Stimulated activated effector memory CD8-positive, alpha-beta T cell treated with anti-CD3 and anti-CD28 coated beads, Interleukin-12 subunit alpha, Interleukin-12 subunit beta, amount 100 ng/mL, for 72 hours (primary cell): ENCODE measurements around the gene SLC15A4.
A peak's percentile ranks its signal among the peaks of the same experiment; 100 is the strongest.

Experiments
- ATAC-seq: fragments of 150-1000 bp; cut with Tn5 transposase; 2 replicates; pipeline ENCODE4 v1.10.0; 2021
- DNase-seq, 2 donors: peaks; one replicate each; pipeline ENCODE4 v3.0.0; 2021 to 2022; ENCODE audit warnings: low spot score in 2 of 2
- H3K27ac Mint-ChIP-seq: one replicate; pipeline ENCODE4 v1.8.0; 2022; ENCODE audit warnings: mild to moderate bottlenecking, mixed read lengths
- H3K36me3 Mint-ChIP-seq: one replicate; pipeline ENCODE4 v1.8.0; 2022; ENCODE audit warnings: mild to moderate bottlenecking, mixed read lengths
- H3K4me1 Mint-ChIP-seq: one replicate; pipeline ENCODE4 v1.8.0; 2022; ENCODE audit warnings: mixed read lengths
- H3K4me3 Mint-ChIP-seq: one replicate; pipeline ENCODE4 v1.8.0; 2022; ENCODE audit warnings: mild to moderate bottlenecking, mixed read lengths
- H3K9me3 Mint-ChIP-seq: one replicate; pipeline ENCODE4 v1.8.0; 2022; ENCODE audit warnings: mixed read lengths

The SLC15A4 gene

DNA sequence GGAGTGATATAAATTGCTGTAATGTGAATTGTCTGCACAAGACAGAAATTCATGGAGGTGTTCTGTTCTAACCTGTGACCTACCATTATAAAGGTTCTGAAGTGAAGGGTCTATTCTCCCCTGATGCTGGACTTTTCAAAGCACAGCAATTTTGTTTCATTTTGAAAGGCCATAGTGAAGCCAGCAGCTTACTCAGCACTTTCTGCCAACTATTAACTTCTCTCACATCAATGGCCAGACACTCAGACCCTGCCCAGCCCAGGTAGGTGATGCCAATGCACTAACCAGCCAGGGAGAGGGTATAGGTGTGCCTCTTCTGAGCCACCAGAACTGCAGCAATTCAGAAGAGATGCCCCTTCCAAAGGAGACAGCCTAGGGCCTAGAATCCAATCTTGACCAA lies 43.9 kb downstream of the SLC15A4 start:
- no peaks in the 10 kb centered on the region for H3K9me3 Mint-ChIP-seq
- no peak for DNase-seq
- H3K27ac Mint-ChIP-seq: peak overlapping the region; percentile 54
- H3K36me3 Mint-ChIP-seq: peaks cover 12% of the 10 kb centered on the region
- peaks cover 30% of the 10 kb centered on the region for H3K4me1 Mint-ChIP-seq
- no peak for ATAC-seq
- no peak overlapping the region for H3K4me3 Mint-ChIP-seq

- no peak overlapping the region for H3K27ac Mint-ChIP-seq
- no peaks in the 10 kb centered on the region for H3K36me3 Mint-ChIP-seq
- no peak overlapping the region for H3K4me3 Mint-ChIP-seq
- no peak for DNase-seq
- no peaks in the 10 kb centered on the region for H3K9me3 Mint-ChIP-seq
- no peak for ATAC-seq
- H3K4me1 Mint-ChIP-seq: peaks cover 9% of the 10 kb centered on the region
These were observed 51.5 kb downstream of the SLC15A4 start for GRCh38 chr12:128772249-128772648.

GRCh38 chr12:128771681-128772080 lies 52.1 kb downstream of the SLC15A4 start:
- Mint-ChIP-seq H3K4me3 (no peak overlapping the region), H3K4me1 (peaks cover 9% of the 10 kb centered on the region), H3K9me3 (no peaks in the 10 kb centered on the region), H3K27ac (no peak overlapping the region), H3K36me3 (no peaks in the 10 kb centered on the region)
- no peak for ATAC-seq
- no peak for DNase-seq

DNA sequence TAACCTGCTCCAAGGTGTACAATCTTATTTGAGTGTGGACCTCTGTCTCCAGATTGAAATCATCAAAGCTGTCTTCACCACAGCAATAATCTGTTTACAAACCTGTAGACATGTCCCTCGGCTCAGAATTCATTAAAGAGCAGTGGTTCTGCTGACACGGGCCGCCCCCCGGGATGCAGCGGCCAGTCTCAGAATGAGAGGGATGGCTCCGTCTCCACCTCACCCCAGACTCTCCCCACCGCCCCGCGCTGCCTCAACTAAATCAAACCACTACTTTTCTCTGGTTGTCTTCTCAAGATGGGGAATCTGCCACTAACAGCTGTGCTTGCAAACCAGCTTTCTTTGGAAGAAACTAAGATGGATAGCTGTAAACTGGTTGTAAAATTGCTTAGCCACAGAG lies 56.2 kb downstream of the SLC15A4 start:
- Mint-ChIP-seq H3K27ac (no peak overlapping the region), H3K9me3 (no peaks in the 10 kb centered on the region), H3K4me3 (no peak overlapping the region), H3K4me1 (peaks cover 19% of the 10 kb centered on the region), H3K36me3 (no peaks in the 10 kb centered on the region)
- DNase-seq (no peak), ATAC-seq (no peak)

DNA sequence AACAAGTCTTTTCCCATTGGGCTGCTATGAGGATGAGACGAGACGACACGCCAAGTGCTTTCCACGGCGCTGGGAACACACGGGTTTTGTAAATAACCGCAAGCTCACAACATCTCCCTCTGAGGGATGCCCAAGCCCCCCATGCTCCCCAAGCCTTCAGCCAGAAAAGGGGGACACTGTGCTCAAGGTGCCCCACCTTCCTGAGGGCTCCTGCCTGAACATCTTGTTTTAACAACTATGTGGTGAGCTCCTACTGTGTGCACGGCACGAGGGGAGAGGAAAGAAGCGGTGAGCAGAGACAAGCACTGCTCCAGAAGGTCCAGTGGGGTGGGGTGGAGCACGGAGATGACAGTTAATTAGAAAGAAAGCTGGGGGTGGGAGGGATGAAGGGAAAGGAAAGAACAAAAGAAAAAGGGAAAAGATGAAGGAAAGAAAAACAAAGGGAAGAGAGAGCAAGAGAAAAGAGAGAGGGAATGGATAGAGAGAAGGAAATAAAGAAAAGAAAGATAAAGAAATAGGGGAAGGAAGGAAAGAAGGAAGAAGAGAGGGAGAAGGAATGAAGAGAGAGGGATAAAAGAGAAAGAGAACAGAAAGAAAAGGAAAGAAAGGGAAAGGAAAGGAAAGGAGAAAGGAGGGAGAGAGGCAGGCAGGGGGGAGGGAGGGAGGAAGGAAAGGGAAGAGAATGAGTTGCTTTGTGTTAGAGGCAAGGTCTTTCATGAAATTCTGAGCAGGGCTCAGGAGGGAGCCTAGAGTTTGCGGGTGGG lies 56.8 kb downstream of the SLC15A4 start:
- no peaks in the 10 kb centered on the region for H3K9me3 Mint-ChIP-seq
- DNase-seq (no peak), ATAC-seq (no peak)
- H3K36me3 Mint-ChIP-seq: no peaks in the 10 kb centered on the region
- H3K27ac Mint-ChIP-seq: no peak overlapping the region
- H3K4me1 Mint-ChIP-seq: peaks cover 19% of the 10 kb centered on the region
- H3K4me3 Mint-ChIP-seq: no peak overlapping the region

DNA sequence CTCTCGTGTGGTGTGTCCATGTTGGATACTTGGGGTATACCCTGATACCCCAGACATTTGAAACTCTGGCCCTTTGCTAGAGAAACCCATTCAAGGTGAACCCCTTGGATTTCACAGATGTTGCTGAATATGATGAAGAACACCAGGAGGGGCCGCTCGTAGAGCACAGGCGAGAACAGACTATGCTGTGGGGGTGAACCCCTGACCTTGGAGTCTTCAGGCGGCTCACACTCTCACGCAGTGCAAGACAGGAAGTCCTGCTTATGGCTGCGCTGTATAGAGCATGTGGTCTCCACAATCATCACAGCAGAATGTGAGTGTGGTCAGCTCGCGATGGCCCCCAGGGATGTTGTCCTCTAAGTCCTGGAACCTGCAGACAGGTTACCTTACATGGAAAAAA lies 60.4 kb downstream of the SLC15A4 start:
- ATAC-seq (peak; percentile 88), DNase-seq (no peak)
- Mint-ChIP-seq H3K4me1 (peaks cover 10% of the 10 kb centered on the region), H3K9me3 (no peaks in the 10 kb centered on the region), H3K4me3 (no peak overlapping the region), H3K27ac (peak overlapping the region; percentile 79), H3K36me3 (no peaks in the 10 kb centered on the region)

- Mint-ChIP-seq H3K36me3 (peaks cover 6% of the 10 kb centered on the region), H3K9me3 (no peaks in the 10 kb centered on the region), H3K4me3 (no peak overlapping the region), H3K27ac (no peak overlapping the region), H3K4me1 (peaks cover 10% of the 10 kb centered on the region)
- DNase-seq (no peak), ATAC-seq (no peak)
These were observed 62.4 kb downstream of the SLC15A4 start for GRCh38 chr12:128761379-128761790.

DNA sequence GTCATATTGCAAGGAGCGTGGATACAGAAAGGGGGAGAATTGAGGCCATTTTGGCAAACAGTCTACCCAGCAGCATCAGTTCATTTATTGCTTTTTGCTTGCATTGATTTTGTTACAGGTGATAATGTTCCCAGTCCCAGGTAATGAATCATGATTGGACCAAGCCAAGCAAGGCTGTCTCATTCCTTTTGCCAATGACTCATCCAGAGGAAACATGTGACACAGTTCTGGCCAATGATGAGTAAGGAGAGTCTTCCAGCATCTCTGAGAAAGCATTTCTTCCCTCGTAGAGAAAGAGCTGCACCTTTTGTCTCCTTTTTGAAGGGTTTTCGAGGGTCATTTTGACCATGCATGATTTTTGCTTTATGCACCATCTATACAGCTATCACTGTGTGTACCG lies 68.2 kb downstream of the SLC15A4 start:
- H3K36me3 Mint-ChIP-seq: peaks cover 6% of the 10 kb centered on the region
- H3K9me3 Mint-ChIP-seq: peaks cover 3% of the 10 kb centered on the region
- no peak for DNase-seq
- ATAC-seq: no peak
- H3K4me1 Mint-ChIP-seq: peaks cover 15% of the 10 kb centered on the region
- H3K27ac Mint-ChIP-seq: no peak overlapping the region
- no peak overlapping the region for H3K4me3 Mint-ChIP-seq

DNA sequence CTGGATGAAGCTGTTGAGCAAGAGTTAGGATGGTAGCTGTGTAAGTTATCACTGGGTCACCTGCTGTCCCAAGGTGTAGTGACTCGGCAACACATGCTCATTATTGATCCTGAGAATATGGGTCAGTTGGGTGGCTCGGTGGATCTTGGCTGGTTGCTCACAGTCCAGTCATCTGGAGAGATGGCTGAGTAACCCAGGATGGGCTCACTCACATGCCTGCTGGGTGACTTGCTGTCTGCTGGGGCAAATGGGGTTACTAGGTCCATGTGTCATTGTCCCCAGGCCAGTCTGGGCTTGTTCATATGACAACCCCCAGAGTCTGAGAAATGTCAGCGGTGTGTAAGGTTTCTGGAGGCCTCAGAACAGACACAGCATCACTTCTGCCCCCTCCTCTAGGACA lies 69.5 kb downstream of the SLC15A4 start:
- DNase-seq: no peak
- Mint-ChIP-seq H3K27ac (peak overlapping the region; percentile 72), H3K4me1 (peaks cover 15% of the 10 kb centered on the region), H3K4me3 (no peak overlapping the region), H3K9me3 (peaks cover 3% of the 10 kb centered on the region), H3K36me3 (peaks cover 6% of the 10 kb centered on the region)
- ATAC-seq: peak; percentile 99

GRCh38 chr12:128753438-128753837 lies 70.3 kb downstream of the SLC15A4 start:
- no peak for ATAC-seq
- Mint-ChIP-seq H3K4me1 (peaks cover 16% of the 10 kb centered on the region), H3K36me3 (peaks cover 6% of the 10 kb centered on the region), H3K9me3 (peaks cover 3% of the 10 kb centered on the region), H3K4me3 (no peak overlapping the region), H3K27ac (no peak overlapping the region)
- no peak for DNase-seq

GRCh38 chr12:128752386-128752785 lies 71.4 kb downstream of the SLC15A4 start:
- H3K36me3 Mint-ChIP-seq: peaks cover 6% of the 10 kb centered on the region
- no peak overlapping the region for H3K4me3 Mint-ChIP-seq
- peaks cover 27% of the 10 kb centered on the region for H3K4me1 Mint-ChIP-seq
- no peak for DNase-seq
- ATAC-seq: no peak
- H3K9me3 Mint-ChIP-seq: peaks cover 3% of the 10 kb centered on the region
- H3K27ac Mint-ChIP-seq: no peak overlapping the region

DNA sequence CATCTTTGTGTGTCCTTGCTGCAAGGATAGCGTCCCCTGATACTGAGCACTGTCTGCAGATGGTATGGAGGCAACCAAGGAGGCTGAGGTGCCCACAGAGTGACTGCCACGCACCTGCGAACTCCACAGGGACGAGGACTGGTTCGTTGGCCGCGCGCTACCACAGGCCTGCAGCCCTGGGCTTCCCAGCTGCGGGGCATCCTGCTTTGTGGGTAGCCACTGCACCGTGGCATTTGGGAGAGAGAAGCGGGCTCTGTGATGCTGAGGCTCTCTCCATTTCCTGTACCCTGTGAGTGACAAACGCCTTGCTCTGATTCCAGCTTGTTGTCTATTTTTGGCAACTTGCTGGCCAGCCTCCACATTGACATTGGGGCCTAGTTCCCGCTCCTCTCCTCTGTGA lies 76.3 kb downstream of the SLC15A4 start:
- Mint-ChIP-seq H3K27ac (peak overlapping the region; percentile 50), H3K4me3 (no peak overlapping the region), H3K36me3 (no peaks in the 10 kb centered on the region), H3K9me3 (no peaks in the 10 kb centered on the region), H3K4me1 (peaks cover 57% of the 10 kb centered on the region)
- no peak for ATAC-seq
- DNase-seq: no peak

- Mint-ChIP-seq H3K27ac (peak overlapping the region; percentile 66), H3K9me3 (no peaks in the 10 kb centered on the region), H3K4me1 (peaks cover 63% of the 10 kb centered on the region), H3K36me3 (no peaks in the 10 kb centered on the region), H3K4me3 (peak overlapping the region; percentile 41)
- ATAC-seq: peak; percentile 60
- no peak for DNase-seq
These were observed 77.7 kb downstream of the SLC15A4 start for GRCh38 chr12:128745772-128746689.

GRCh38 chr12:128743916-128744315 lies 79.8 kb downstream of the SLC15A4 start:
- DNase-seq (no peak), ATAC-seq (no peak)
- no peak overlapping the region for H3K4me3 Mint-ChIP-seq
- H3K36me3 Mint-ChIP-seq: no peaks in the 10 kb centered on the region
- peaks cover 63% of the 10 kb centered on the region for H3K4me1 Mint-ChIP-seq
- H3K9me3 Mint-ChIP-seq: peaks cover 6% of the 10 kb centered on the region
- H3K27ac Mint-ChIP-seq: peak overlapping the region; percentile 83
